Mucosa of gallbladder (tissue), 1 donor: ENCODE measurements around the gene ZC3HAV1. TPM values are rescaled to one million over a fixed set of nuclear protein-coding genes. Genes with fewer than 3 reads are reported as not detected.
A peak's percentile ranks its signal among the peaks of the same experiment; 100 is the strongest.
"Not testable (repeated sequence)": the region's sequence is repeated elsewhere in the genome, so short reads cannot be mapped to it uniquely, and the experiment has no call there.

Source experiments
- DNase-seq: peaks from one replicate; pipeline ENCODE4 v3.0.0-alpha.2; 2020; ENCODE audit warnings: low spot score
- total RNA-seq: library from RNA; stranded (reverse); gene quantifications from one replicate; pipeline ENCODE4 v1.2.1, GENCODE V29; 2021
- donor health status: DM: no; HTN: no; CAD: no.

ZC3HAV1 gene
- total RNA-seq, 1 donor from 2014 or later: 28.0 TPM

- DNase-seq: no peak
Observed at GRCh38 chr7:139051655-139052054, 57.9 kb downstream of the ZC3HAV1 start.

GRCh38 chr7:139049936-139050335, 59.6 kb downstream of the ZC3HAV1 start:
- no peak for DNase-seq

- no peak for DNase-seq
Observed at GRCh38 chr7:139049111-139049510, 60.4 kb downstream of the ZC3HAV1 start.

- DNase-seq: no peak
Observed at GRCh38 chr7:139047970-139048369, 61.5 kb downstream of the ZC3HAV1 start.

GRCh38 chr7:139046143-139046542, 63.4 kb downstream of the ZC3HAV1 start:
- no peak for DNase-seq

GRCh38 chr7:139044813-139045794, 64.4 kb downstream of the ZC3HAV1 start:
- DNase-seq: no peak

GRCh38 chr7:139043823-139044812, 65.4 kb downstream of the ZC3HAV1 start:
- no peak for DNase-seq

- DNase-seq: no peak
Observed at GRCh38 chr7:139041378-139042085, 68.0 kb downstream of the ZC3HAV1 start.

GRCh38 chr7:139038691-139039090, 70.8 kb downstream of the ZC3HAV1 start:
- no peak for DNase-seq

GRCh38 chr7:139036901-139037300, 72.6 kb downstream of the ZC3HAV1 start:
- no peak for DNase-seq

GRCh38 chr7:139035586-139036353, 73.8 kb downstream of the ZC3HAV1 start, which contains the start of gene ZC3HAV1L:
Gene ZC3HAV1L, minus strand, starts transcription at chr7:139036042. Its CDS starts 25 bp downstream, at chr7:139036017.
- DNase-seq: peak; percentile 48

GRCh38 chr7:139034855-139035585, 74.5 kb downstream of the ZC3HAV1 start:
- no peak for DNase-seq

- no peak for DNase-seq
Observed at GRCh38 chr7:139034336-139034735, 75.2 kb downstream of the ZC3HAV1 start.

GRCh38 chr7:139033346-139034114, 76.0 kb downstream of the ZC3HAV1 start:
- no peak for DNase-seq

- DNase-seq: no peak
Observed at GRCh38 chr7:139032473-139032872, 77.0 kb downstream of the ZC3HAV1 start.

- DNase-seq: no peak
Observed at GRCh38 chr7:139029353-139029752, 80.2 kb downstream of the ZC3HAV1 start.

GRCh38 chr7:139026551-139026950, 83.0 kb downstream of the ZC3HAV1 start:
- no peak for DNase-seq

- DNase-seq: not testable (repeated sequence)
Observed at GRCh38 chr7:139025861-139026260, 83.7 kb downstream of the ZC3HAV1 start.

- DNase-seq: no peak
Observed at GRCh38 chr7:139023076-139023475, 86.4 kb downstream of the ZC3HAV1 start.
